HFFc6 (cell line): Measurements from ENCODE around the gene SLC23A3. TPM values are rescaled to one million over a fixed set of nuclear protein-coding genes. Genes with fewer than 3 reads are reported as not detected.

Source experiments
- DNase-seq: peaks from one replicate; pipeline ENCODE4 v3.0.0-alpha.2; 2018
- H3K27ac Mint-ChIP-seq: 2 replicates; pipeline ENCODE4 v1.8.0; 2020; ENCODE audit warnings: mild to moderate bottlenecking, mixed read lengths
- H3K27me3 Mint-ChIP-seq: 2 replicates; pipeline ENCODE4 v1.8.0; 2021; ENCODE audit warnings: mild to moderate bottlenecking, moderate library complexity, mixed read lengths; ENCODE audit not compliant: insufficient read depth
- H3K36me3 Mint-ChIP-seq: 2 replicates; pipeline ENCODE4 v1.8.0; 2021; ENCODE audit warnings: low read depth, mixed read lengths
- H3K4me1 Mint-ChIP-seq: 2 replicates; pipeline ENCODE4 v1.8.0; 2020; ENCODE audit warnings: low read depth, mixed read lengths
- H3K4me3 Mint-ChIP-seq: 2 replicates; pipeline ENCODE4 v1.8.0; 2020; ENCODE audit warnings: mild to moderate bottlenecking, moderate library complexity, mixed read lengths
- H3K9me3 Mint-ChIP-seq: 2 replicates; pipeline ENCODE4 v1.8.0; 2020; ENCODE audit warnings: mild to moderate bottlenecking, mixed read lengths
- total RNA-seq, 6 experiments: library from RNA; stranded (reverse); fragmentation: NEBNext Ultra II Directional; extraction: Animal tissue kit (Norgen Biotek cat#: 25700); gene quantifications; 2 replicates in 1 of 6; 3 replicates in 5 of 6; pipeline ENCODE4 v1.2.3, GENCODE V29; 2021
- TF ChIP-seq, protein P1 (sequence below): fragments of 200-600 bp; sonication (generic); IDR thresholded peaks from 2 replicates; pipeline ENCODE4 v1.5.0; 2021; ENCODE audit warnings: antibody characterized with exemption, mild to moderate bottlenecking

Gene SLC23A3
- total RNA-seq, 6 experiments from 2014 or later = 0.36 to 1.5 (median 0.88) TPM

DNA sequence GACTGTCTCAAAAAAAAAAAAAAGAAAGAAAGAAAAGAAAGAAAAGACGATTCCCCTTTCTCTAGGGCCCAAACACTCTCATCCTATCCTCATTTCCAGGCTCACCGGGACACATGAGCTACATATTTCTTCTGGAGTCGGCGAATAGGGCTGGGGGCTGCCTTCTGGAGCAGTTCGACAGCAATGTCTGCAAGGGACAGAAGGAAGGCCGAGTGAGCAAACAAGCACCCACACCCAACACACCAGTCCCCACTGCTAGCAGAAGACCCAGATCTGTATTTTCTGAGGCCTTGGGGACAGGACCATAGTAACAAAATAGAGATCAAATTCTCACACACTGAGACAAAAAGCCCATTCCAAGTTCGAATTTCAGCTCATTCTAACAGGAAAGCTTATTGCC lies 5.7 kb upstream of the SLC23A3 start:
- H3K4me1 Mint-ChIP-seq = peaks cover 48% of the 10 kb centered on the region

DNA sequence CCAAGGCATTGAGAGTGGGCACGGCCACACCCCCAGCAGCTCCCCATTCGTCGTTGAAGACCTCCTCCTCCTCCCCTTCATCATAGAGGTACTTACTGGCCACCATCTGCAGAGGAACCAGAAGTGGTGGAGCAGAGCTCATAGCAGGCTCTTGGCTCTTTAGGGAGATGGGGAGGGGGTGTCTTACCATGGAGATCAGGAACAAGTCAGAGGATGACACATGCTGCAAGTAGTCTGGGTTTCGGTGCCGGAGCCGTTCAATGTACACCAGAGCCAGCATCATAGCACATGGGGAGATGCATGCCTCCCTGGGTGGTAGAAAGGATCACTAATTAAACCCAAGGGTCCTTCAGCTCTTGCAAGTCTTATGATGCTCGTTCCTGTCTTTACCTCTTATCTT lies 5.0 kb upstream of the SLC23A3 start:
- TF ChIP-seq, protein P1, sequence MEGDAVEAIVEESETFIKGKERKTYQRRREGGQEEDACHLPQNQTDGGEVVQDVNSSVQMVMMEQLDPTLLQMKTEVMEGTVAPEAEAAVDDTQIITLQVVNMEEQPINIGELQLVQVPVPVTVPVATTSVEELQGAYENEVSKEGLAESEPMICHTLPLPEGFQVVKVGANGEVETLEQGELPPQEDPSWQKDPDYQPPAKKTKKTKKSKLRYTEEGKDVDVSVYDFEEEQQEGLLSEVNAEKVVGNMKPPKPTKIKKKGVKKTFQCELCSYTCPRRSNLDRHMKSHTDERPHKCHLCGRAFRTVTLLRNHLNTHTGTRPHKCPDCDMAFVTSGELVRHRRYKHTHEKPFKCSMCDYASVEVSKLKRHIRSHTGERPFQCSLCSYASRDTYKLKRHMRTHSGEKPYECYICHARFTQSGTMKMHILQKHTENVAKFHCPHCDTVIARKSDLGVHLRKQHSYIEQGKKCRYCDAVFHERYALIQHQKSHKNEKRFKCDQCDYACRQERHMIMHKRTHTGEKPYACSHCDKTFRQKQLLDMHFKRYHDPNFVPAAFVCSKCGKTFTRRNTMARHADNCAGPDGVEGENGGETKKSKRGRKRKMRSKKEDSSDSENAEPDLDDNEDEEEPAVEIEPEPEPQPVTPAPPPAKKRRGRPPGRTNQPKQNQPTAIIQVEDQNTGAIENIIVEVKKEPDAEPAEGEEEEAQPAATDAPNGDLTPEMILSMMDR = no peak
- Mint-ChIP-seq H3K27ac (no peak overlapping the region), H3K9me3 (no peaks in the 10 kb centered on the region), H3K27me3 (peaks cover 2% of the 10 kb centered on the region), H3K36me3 (peaks cover 20% of the 10 kb centered on the region), H3K4me3 (no peak overlapping the region), H3K4me1 (peaks cover 48% of the 10 kb centered on the region)
- DNase-seq = no peak

More for the DNA sequence above, 5.7 kb upstream of the SLC23A3 start:
- no peak overlapping the region for H3K27ac Mint-ChIP-seq
- peaks cover 2% of the 10 kb centered on the region for H3K27me3 Mint-ChIP-seq
- no peak for DNase-seq
- TF ChIP-seq, protein P1 = no peak
- peak overlapping the region; percentile 94 for H3K4me3 Mint-ChIP-seq
- no peaks in the 10 kb centered on the region for H3K9me3 Mint-ChIP-seq
- H3K36me3 Mint-ChIP-seq = peaks cover 22% of the 10 kb centered on the region

DNA sequence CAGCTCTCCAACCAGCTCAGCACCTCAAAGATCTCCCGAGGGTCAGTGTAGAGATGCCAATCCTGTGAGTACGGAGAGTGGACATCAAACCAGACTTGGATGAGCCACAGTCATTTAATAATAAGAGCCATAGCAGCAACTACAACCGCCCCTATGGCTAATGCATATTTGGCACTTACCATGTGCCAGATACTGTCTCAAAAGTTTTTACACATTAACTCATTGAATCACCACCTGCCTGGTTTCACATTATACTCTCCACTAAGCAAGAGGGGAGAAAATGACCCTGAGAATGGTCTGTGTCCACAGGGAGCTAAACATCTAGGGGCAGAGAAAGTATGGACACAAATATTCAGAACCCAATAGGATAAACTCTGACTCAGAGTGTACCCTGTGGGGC lies 4.3 kb upstream of the SLC23A3 start:
- TF ChIP-seq, protein P1 = no peak
- DNase-seq = no peak
- no peak overlapping the region for H3K27ac Mint-ChIP-seq
- H3K4me3 Mint-ChIP-seq = no peak overlapping the region
- peaks cover 44% of the 10 kb centered on the region for H3K4me1 Mint-ChIP-seq
- peaks cover 2% of the 10 kb centered on the region for H3K27me3 Mint-ChIP-seq
- H3K9me3 Mint-ChIP-seq = no peaks in the 10 kb centered on the region
- peaks cover 18% of the 10 kb centered on the region for H3K36me3 Mint-ChIP-seq

DNA sequence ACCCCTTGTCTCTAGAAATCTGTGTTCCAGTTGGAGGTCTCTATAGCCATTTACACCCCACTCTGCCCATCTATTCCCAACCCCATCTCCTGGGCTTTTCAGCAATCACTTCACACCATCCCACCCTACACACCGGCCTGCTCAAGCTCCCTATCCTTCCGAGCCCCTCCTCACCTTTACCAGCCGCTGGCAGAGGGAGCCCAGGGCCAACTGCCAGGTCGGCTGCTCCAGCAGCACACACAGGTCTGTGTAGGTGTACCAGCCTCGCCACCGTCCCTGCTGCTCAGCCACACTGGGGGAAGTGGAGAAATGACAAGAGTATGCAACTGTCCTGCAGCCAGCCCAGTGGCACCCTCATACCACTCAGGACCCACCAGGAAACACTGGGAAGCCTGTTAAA lies 3.3 kb upstream of the SLC23A3 start:
- no peak overlapping the region for H3K4me3 Mint-ChIP-seq
- TF ChIP-seq, protein P1 = no peak
- no peak for DNase-seq
- no peaks in the 10 kb centered on the region for H3K9me3 Mint-ChIP-seq
- H3K36me3 Mint-ChIP-seq = peaks cover 15% of the 10 kb centered on the region
- peaks cover 41% of the 10 kb centered on the region for H3K4me1 Mint-ChIP-seq
- no peak overlapping the region for H3K27ac Mint-ChIP-seq
- no peaks in the 10 kb centered on the region; the same call in none of the 2 replicates for H3K27me3 Mint-ChIP-seq

DNA sequence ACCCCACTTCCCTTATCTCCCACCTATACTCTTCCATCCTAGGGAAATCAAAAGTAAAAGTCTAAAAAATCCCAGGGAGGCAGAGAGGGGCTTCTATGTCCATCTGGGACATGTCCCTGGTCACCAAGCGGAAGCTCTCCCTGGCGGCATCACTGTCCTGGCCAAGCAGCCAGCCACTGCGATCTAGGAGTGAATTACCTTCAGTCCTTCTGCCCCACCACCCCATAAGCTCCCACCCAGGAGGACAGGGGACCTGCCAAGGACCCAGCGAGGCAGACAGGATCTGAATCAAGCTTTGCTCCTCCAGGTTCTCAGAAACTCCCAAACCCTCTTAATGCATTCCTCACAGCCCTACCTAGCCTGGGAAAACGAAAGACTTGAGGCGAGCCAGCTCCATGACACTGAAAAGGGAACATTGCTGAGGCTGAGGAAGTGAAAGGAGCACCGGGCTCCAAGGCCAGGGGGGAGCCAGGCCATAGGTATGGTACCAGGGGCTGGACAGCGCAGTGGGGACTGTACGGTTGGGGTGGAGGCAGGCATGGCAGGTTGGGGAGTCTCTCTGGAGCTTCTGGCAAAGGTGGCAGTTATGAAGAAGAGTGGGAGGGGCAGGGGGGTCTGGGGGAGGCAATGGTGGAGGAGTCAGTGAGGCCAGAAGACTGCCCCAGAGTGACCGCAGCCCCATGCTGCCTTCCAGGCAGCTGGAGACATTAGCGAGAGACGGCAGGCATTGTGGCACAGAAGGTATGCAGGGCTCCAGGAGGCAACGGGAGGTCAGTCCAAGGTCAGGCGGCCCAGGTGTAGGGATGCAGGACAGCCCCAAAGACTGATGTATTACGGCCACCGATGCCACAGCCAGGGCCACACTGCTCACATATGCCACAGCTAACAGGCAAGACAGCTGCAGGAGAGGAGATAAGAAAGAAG lies 2.7 kb upstream of the SLC23A3 start:
- Mint-ChIP-seq H3K4me1 (peaks cover 38% of the 10 kb centered on the region), H3K27ac (peak overlapping the region; percentile 29; the same call in 1 of the 2 replicates), H3K36me3 (peaks cover 15% of the 10 kb centered on the region)

More for the DNA sequence above, 2.7 kb upstream of the SLC23A3 start:
- no peak for DNase-seq
- Mint-ChIP-seq H3K27me3 (no peaks in the 10 kb centered on the region; the same call in none of the 2 replicates), H3K9me3 (no peaks in the 10 kb centered on the region), H3K4me3 (no peak overlapping the region)
- TF ChIP-seq, protein P1 = no peak
